Measurements from ENCODE around the gene PPP1R12A.

Gene PPP1R12A

DNA sequence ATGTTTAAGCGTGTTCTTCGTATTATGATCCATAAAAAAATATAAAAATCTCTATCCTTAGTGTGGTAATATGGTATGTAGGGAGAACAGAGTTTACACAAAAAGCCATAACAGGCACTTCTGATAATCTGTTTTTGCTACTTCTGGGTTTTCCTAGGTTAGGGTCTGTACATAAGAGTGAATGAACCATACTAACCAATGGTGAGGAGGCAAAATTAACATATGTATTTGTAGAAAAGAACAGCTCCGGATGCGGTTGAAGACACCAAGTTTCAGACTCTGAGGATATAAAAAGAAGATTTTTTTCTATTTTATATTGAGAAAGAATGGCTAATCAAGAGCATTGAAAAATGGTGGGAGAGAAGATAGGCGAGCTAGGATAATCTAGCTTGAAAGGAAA, 40.2 kb upstream of the PPP1R12A start:
- no peaks in the 10 kb centered on the region for H3K4me1 Mint-ChIP-seq
- H3K36me3 Mint-ChIP-seq (ENCODE audit: low read depth), result no peaks in the 10 kb centered on the region
- TF ChIP-seq, protein P1, sequence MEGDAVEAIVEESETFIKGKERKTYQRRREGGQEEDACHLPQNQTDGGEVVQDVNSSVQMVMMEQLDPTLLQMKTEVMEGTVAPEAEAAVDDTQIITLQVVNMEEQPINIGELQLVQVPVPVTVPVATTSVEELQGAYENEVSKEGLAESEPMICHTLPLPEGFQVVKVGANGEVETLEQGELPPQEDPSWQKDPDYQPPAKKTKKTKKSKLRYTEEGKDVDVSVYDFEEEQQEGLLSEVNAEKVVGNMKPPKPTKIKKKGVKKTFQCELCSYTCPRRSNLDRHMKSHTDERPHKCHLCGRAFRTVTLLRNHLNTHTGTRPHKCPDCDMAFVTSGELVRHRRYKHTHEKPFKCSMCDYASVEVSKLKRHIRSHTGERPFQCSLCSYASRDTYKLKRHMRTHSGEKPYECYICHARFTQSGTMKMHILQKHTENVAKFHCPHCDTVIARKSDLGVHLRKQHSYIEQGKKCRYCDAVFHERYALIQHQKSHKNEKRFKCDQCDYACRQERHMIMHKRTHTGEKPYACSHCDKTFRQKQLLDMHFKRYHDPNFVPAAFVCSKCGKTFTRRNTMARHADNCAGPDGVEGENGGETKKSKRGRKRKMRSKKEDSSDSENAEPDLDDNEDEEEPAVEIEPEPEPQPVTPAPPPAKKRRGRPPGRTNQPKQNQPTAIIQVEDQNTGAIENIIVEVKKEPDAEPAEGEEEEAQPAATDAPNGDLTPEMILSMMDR (IDR thresholded peaks at IDR 0.05), result no peak
- H3K4me3 Mint-ChIP-seq, result no peak overlapping the region
- H3K27me3 Mint-ChIP-seq (ENCODE audit: low read depth, poor library complexity), result peaks cover 3% of the 10 kb centered on the region
- no peak overlapping the region for H3K27ac Mint-ChIP-seq
- DNase-seq, result no peak
- no peaks in the 10 kb centered on the region for H3K9me3 Mint-ChIP-seq

DNA sequence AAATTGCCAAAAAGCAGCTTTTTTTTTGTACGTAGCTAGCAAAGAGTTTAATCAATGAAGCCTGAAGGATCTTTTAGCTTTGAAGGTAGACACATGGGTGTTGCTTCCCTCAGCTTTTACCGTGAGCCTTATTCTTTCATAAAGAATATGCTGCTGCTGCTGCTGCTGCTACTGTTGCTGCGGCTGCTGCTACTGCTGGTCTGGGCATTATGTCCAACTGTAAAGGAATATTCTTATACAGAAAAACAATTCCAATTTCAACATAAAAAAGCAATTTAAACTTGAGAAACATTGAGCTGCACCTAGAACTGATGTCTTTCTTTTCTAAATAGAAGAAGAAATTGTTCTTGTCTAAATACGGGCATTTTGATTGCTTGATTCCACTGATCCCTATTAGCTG, 38.9 kb upstream of the PPP1R12A start:
- Mint-ChIP-seq H3K36me3 (ENCODE audit: low read depth) (no peaks in the 10 kb centered on the region), H3K9me3 (peaks cover 6% of the 10 kb centered on the region), H3K4me3 (no peak overlapping the region), H3K4me1 (no peaks in the 10 kb centered on the region), H3K27ac (no peak overlapping the region), H3K27me3 (ENCODE audit: low read depth, poor library complexity) (peaks cover 3% of the 10 kb centered on the region)
- DNase-seq, result no peak
- TF ChIP-seq, protein P1 (IDR thresholded peaks at IDR 0.05), result no peak

DNA sequence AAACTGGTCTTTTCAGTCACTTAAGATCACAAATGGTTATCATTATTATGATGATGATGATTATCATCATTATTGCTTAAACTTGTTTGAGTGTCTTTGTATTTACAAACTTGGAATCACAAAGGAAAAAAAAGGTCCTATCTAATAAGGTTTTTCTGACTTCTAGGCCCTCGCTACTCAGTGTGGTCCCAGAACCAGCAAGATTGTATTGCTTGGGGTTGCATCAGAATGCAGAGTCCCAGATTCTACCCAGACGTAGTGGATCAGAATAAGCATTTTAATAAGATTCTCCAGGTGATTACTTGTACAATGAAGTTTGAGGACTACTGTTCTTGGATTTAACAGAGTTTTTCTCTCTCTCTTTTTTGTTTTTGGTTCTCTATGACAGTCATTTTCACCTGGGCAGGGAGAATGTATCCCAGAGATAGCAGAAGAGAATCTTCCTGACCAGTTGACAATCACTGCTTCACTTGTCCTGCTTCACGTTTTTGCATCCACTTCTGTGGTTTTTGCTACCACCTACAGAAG, 29.3 kb upstream of the PPP1R12A start:
- Mint-ChIP-seq H3K27me3 (ENCODE audit: low read depth, poor library complexity) (peaks cover 3% of the 10 kb centered on the region), H3K27ac (no peak overlapping the region), H3K36me3 (ENCODE audit: low read depth) (no peaks in the 10 kb centered on the region), H3K4me3 (no peak overlapping the region), H3K4me1 (no peaks in the 10 kb centered on the region), H3K9me3 (peaks cover 10% of the 10 kb centered on the region)
- TF ChIP-seq, protein P1 (IDR thresholded peaks at IDR 0.05), result no peak
- DNase-seq, result no peak

DNA sequence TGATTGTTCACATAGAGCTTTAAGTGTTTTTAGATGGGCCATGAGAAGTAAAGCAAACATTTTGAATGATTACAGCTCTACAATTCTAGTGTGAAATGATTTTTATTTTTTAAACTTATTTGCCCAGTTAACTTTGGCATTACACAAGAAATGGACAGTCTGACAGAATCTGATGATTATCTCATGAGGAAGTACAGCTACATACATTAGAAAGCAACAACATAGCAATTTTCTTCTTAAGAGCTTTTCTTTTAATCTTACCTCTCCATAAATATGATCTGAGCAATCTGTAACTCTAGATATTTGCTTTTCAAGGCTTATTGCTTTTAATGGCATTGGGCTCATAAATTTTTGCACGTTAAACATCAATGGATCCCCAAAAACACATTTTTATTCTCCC, 26.5 kb upstream of the PPP1R12A start:
- Mint-ChIP-seq H3K4me1 (no peaks in the 10 kb centered on the region), H3K4me3 (no peak overlapping the region), H3K27me3 (ENCODE audit: low read depth, poor library complexity) (peaks cover 3% of the 10 kb centered on the region), H3K9me3 (no peaks in the 10 kb centered on the region), H3K27ac (no peak overlapping the region), H3K36me3 (ENCODE audit: low read depth) (no peaks in the 10 kb centered on the region)
- TF ChIP-seq, protein P1 (IDR thresholded peaks at IDR 0.05), result no peak
- no peak for DNase-seq

DNA sequence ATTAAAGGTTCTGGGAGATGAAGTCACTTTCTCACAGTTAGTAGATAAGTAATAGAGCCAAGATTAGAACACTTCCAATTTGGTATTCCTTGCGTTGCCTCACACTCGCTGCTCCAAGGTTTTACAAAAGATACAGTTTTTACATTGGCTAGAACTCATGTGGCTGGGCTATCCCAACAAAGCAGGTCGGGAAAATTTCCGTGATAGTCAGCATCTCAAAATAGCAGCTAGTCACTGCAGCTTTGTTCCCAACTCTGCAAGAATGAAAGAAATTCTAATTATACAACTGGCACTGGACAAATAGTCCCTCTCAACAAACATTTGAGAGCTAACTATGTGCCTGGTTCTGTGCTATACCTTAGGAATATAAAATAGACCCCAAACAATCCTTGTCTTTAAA, 24.6 kb upstream of the PPP1R12A start:
- Mint-ChIP-seq H3K27me3 (ENCODE audit: low read depth, poor library complexity) (peaks cover 13% of the 10 kb centered on the region), H3K9me3 (peaks cover 12% of the 10 kb centered on the region)

DNA sequence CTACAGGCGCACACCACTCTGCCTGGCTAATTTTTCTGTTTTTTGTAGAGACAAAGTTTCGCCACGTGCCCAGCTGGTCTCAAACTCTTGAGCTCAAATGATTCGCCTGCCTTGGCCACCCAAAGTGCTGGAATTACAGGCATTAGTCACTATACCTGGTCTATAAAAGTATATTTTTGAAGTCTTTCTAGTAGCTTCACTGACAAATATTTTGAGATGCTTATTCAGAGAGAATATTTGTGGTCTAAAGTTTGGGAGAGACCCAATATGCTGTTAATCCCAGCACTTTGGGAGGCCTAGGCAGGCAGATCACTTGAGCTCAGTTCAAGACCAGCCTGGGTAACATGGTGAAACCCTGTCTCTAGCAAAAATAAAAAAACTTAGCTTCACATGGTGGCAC, 22.0 kb upstream of the PPP1R12A start:
- Mint-ChIP-seq H3K27me3 (ENCODE audit: low read depth, poor library complexity) (peaks cover 10% of the 10 kb centered on the region), H3K4me1 (no peaks in the 10 kb centered on the region), H3K9me3 (peaks cover 15% of the 10 kb centered on the region), H3K4me3 (no peak overlapping the region), H3K36me3 (ENCODE audit: low read depth) (peaks cover 6% of the 10 kb centered on the region), H3K27ac (no peak overlapping the region)
- TF ChIP-seq, protein P1 (IDR thresholded peaks at IDR 0.05), result no peak
- no peak for DNase-seq

More for the DNA sequence above, 24.6 kb upstream of the PPP1R12A start:
- Mint-ChIP-seq H3K36me3 (ENCODE audit: low read depth) (peaks cover 6% of the 10 kb centered on the region), H3K4me1 (no peaks in the 10 kb centered on the region), H3K27ac (no peak overlapping the region), H3K4me3 (no peak overlapping the region)
- no peak for DNase-seq
- TF ChIP-seq, protein P1 (IDR thresholded peaks at IDR 0.05), result no peak

Data from nephron progenitor cell (in vitro differentiated cells).